Stimulated activated CD8-positive, alpha-beta memory T cell treated with anti-CD3 and anti-CD28 coated beads, Interleukin-15, amount 100 ng/mL, for 4 hours (primary cell): ENCODE data around the gene FBP2.
"Not testable (repeated sequence)": the region's sequence is repeated elsewhere in the genome, so short reads cannot be mapped to it uniquely, and the experiment has no call there.

Source experiments
- DNase-seq, 2 donors: peaks; one replicate each; pipeline ENCODE4 v3.0.0-alpha.2; 2020; ENCODE audit warnings: low read depth in 2 of 2

FBP2 gene

GRCh38 chr9:94606646-94607422, 13.2 kb upstream of the FBP2 start:
- no peak for DNase-seq

- DNase-seq, result peak; percentile 14 to 22
Observed at GRCh38 chr9:94603259-94604160, 9.9 kb upstream of the FBP2 start.

GRCh38 chr9:94602666-94603065, 9.0 kb upstream of the FBP2 start:
- no peak for DNase-seq

GRCh38 chr9:94600715-94601114, 7.1 kb upstream of the FBP2 start:
- DNase-seq, result no peak

GRCh38 chr9:94600258-94600657, 6.6 kb upstream of the FBP2 start:
- DNase-seq, result no peak

- DNase-seq, result no peak
Observed at GRCh38 chr9:94599102-94599501, 5.5 kb upstream of the FBP2 start.

- DNase-seq, result not testable (repeated sequence)
Observed at GRCh38 chr9:94592683-94593082, 941 bp downstream of the FBP2 start.

- DNase-seq, result no peak
Observed at GRCh38 chr9:94591876-94592275, 1.7 kb downstream of the FBP2 start.

- DNase-seq, result not testable (repeated sequence)
Observed at GRCh38 chr9:94591046-94591545, 2.5 kb downstream of the FBP2 start.

- no peak for DNase-seq
Observed at GRCh38 chr9:94588681-94589080, 4.9 kb downstream of the FBP2 start.

- no peak for DNase-seq
Observed at GRCh38 chr9:94586814-94587213, 6.8 kb downstream of the FBP2 start.

GRCh38 chr9:94586316-94586715, 7.3 kb downstream of the FBP2 start:
- DNase-seq, result no peak

GRCh38 chr9:94584555-94584954, 9.1 kb downstream of the FBP2 start:
- no peak for DNase-seq

- no peak for DNase-seq
Observed at GRCh38 chr9:94581728-94582127, 11.9 kb downstream of the FBP2 start.

GRCh38 chr9:94577571-94577970, 16.1 kb downstream of the FBP2 start:
- no peak for DNase-seq

GRCh38 chr9:94577036-94577435, 16.6 kb downstream of the FBP2 start:
- DNase-seq, result no peak

GRCh38 chr9:94576131-94576530, 17.5 kb downstream of the FBP2 start:
- no peak for DNase-seq

GRCh38 chr9:94568972-94569712, 24.5 kb downstream of the FBP2 start:
- DNase-seq, result no peak

GRCh38 chr9:94568250-94568889, 25.3 kb downstream of the FBP2 start:
- DNase-seq, result no peak

GRCh38 chr9:94567271-94567670, 26.4 kb downstream of the FBP2 start:
- DNase-seq, result no peak

- no peak for DNase-seq
Observed at GRCh38 chr9:94566550-94566949, 27.1 kb downstream of the FBP2 start.
